Tibial nerve (tissue), 4 donors: Measurements from ENCODE around the gene RPL5. TPM values are rescaled to one million over a fixed set of nuclear protein-coding genes. Genes with fewer than 3 reads are reported as not detected.

ENCODE experiments used
- DNase-seq, 2 donors: peaks; one replicate each; pipeline ENCODE4 v3.0.0-alpha.2; 2019; ENCODE audit warnings: low spot score in 2 of 2
- H3K27ac ChIP-seq, 4 donors: fragments of 200-600 bp; sonication (generic) in 3 of 4; one replicate each; pipeline ENCODE4 v1.5.1; 2017 to 2019; ENCODE audit warnings: mild to moderate bottlenecking in 1 of 4
- H3K27me3 ChIP-seq, 2 donors: fragments of 200-600 bp; sonication (generic) in 1 of 2; one replicate each; pipeline versions ENCODE4 v1.5.1 to v1.6.0; 2017 to 2019
- H3K36me3 ChIP-seq, 3 donors: fragments of 200-600 bp; sonication (generic); one replicate each; pipeline ENCODE4 v1.5.1; 2018 to 2019
- H3K4me1 ChIP-seq, 4 donors: fragments of 200-600 bp; sonication (generic) in 3 of 4; one replicate each; pipeline ENCODE4 v1.5.1; 2017 to 2019
- H3K4me3 ChIP-seq, 4 donors: fragments of 200-600 bp; sonication (generic) in 3 of 4; one replicate each; pipeline ENCODE4 v1.5.1; 2017 to 2019; ENCODE audit warnings: mild to moderate bottlenecking in 1 of 4, moderate library complexity in 1 of 4
- H3K9me3 ChIP-seq, 4 donors: fragments of 200-600 bp; sonication (generic) in 3 of 4; one replicate each; pipeline ENCODE4 v1.5.1; 2017 to 2019
- EP300 ChIP-seq, 2 donors: sonication (generic); formaldehyde crosslinking; IDR thresholded peaks; one replicate each; pipeline ENCODE4 v1.6.1; 2017; ENCODE audit warnings: antibody characterized with exemption in 2 of 2, mild to moderate bottlenecking in 1 of 2
- POLR2A ChIP-seq, 2 donors: fragments of 450-650 bp; IDR thresholded peaks; one replicate each; pipeline ENCODE4 v1.6.1; 2017; ENCODE audit warnings: antibody characterized with exemption in 2 of 2, mild to moderate bottlenecking in 2 of 2, moderate library complexity in 2 of 2
- WGBS, 2 donors: methylation state at CpG; one replicate each; pipeline ENCODE4 v1.1.5; 2018; 5-methylcytosine and 5-hydroxymethylcytosine counted together
- total RNA-seq, 4 donors: library from RNA; depleted of rRNA; stranded (reverse); fragments of >200 nt; gene quantifications; one replicate each; pipeline ENCODE4 v1.1.0, GENCODE V29; 2016
- TF ChIP-seq, protein P1 (sequence below), 5 experiments: fragments of 200-600 bp in 3 of 5; fragments of 450-650 bp in 2 of 5; sonication (generic) in 3 of 5; IDR thresholded peaks; one replicate each; pipeline ENCODE4 v1.5.1; 2016 to 2019; ENCODE audit warnings: antibody characterized with exemption in 5 of 5, mild to moderate bottlenecking in 3 of 5, moderate library complexity in 2 of 5

The RPL5 gene
- total RNA-seq, 4 donors from 2014 or later, result 1,387 to 1,574 (median 1,436) TPM

DNA sequence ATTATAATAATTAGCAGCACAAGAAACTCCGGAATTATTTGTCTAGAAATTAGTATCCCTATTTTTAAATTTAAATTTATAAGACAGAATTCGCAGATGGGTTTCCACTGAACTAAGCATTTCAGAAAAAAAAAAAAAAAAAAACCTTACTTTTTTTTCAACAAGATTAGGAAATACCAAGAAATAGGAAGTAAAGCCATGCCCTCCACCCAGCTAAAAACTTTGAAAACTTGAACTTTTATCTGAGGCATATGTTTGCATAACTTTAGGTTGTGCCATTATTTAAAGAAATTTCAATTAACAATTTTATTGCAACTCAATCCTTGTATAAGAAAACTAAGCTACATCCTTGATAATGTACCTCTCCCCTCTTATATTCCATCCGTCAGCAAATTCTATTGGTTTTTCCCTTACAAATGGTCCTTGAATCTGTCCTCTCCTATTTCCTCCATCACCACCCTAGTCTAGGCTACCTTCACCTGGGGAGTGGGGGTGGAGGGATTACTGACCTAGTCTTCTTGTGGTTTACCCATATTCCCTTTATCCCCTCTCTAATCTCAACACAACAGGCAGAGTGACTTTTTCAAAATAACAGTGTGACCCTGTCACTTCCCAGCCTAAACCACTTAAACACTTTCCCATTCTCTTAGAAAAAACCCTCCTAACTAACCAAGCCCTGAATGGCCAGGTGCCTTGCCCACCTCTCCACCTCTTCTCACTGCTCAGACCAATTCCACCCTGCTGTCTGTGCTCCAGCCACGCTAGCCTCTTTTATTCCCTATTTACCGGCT is 45.5 kb upstream of the RPL5 start:
- Histone ChIP-seq H3K4me3 (peak overlapping the region in 1 of 4 donors; percentile 89), H3K9me3 (no peaks in the 10 kb centered on the region), H3K36me3 (no peaks in the 10 kb centered on the region), H3K4me1 (peaks cover 0 to 36% (median 13%) of the 10 kb centered on the region in 4 donors), H3K27ac (peak overlapping the region in 2 of 4 donors; percentile 91 to 99), H3K27me3 (no peaks in the 10 kb centered on the region)
- TF ChIP-seq, protein P1, sequence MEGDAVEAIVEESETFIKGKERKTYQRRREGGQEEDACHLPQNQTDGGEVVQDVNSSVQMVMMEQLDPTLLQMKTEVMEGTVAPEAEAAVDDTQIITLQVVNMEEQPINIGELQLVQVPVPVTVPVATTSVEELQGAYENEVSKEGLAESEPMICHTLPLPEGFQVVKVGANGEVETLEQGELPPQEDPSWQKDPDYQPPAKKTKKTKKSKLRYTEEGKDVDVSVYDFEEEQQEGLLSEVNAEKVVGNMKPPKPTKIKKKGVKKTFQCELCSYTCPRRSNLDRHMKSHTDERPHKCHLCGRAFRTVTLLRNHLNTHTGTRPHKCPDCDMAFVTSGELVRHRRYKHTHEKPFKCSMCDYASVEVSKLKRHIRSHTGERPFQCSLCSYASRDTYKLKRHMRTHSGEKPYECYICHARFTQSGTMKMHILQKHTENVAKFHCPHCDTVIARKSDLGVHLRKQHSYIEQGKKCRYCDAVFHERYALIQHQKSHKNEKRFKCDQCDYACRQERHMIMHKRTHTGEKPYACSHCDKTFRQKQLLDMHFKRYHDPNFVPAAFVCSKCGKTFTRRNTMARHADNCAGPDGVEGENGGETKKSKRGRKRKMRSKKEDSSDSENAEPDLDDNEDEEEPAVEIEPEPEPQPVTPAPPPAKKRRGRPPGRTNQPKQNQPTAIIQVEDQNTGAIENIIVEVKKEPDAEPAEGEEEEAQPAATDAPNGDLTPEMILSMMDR (IDR thresholded peaks at IDR 0.05), result no peak
- TF ChIP-seq POLR2A (IDR thresholded peaks at IDR 0.05) (no peak), EP300 (IDR thresholded peaks at IDR 0.05) (no peak)
- DNase-seq, result no peak
- WGBS, 2 donors, result 83% methylated on average over 5 of the region's 5 CpGs

GRCh38 chr1:92790081-92790480 is 41.8 kb upstream of the RPL5 start:
- Histone ChIP-seq H3K4me1 (peaks cover 0 to 9% (median 3%) of the 10 kb centered on the region in 4 donors), H3K27ac (no peak overlapping the region)
- TF ChIP-seq EP300 (IDR thresholded peaks at IDR 0.05), result no peak
- TF ChIP-seq POLR2A (IDR thresholded peaks at IDR 0.05), result no peak
- TF ChIP-seq, protein P1 (IDR thresholded peaks at IDR 0.05), result no peak

GRCh38 chr1:92790867-92791266 is 41.0 kb upstream of the RPL5 start:
- Histone ChIP-seq H3K27ac (no peak overlapping the region), H3K9me3 (no peaks in the 10 kb centered on the region), H3K4me3 (no peak overlapping the region), H3K4me1 (peaks cover 0 to 8% (median under 1%) of the 10 kb centered on the region in 4 donors), H3K36me3 (no peaks in the 10 kb centered on the region), H3K27me3 (no peaks in the 10 kb centered on the region)
- DNase-seq, result no peak
- TF ChIP-seq EP300 (IDR thresholded peaks at IDR 0.05), result no peak
- TF ChIP-seq, protein P1 (IDR thresholded peaks at IDR 0.05), result no peak
- TF ChIP-seq POLR2A (IDR thresholded peaks at IDR 0.05), result no peak
- WGBS, 2 donors, result 90 to 93% methylated on average over 2 of the region's 2 CpGs

More at GRCh38 chr1:92790081-92790480, 41.8 kb upstream of the RPL5 start:
- H3K9me3 ChIP-seq, result no peaks in the 10 kb centered on the region
- no peaks in the 10 kb centered on the region for H3K36me3 ChIP-seq
- no peaks in the 10 kb centered on the region for H3K27me3 ChIP-seq
- DNase-seq, result no peak
- H3K4me3 ChIP-seq, result no peak overlapping the region

DNA sequence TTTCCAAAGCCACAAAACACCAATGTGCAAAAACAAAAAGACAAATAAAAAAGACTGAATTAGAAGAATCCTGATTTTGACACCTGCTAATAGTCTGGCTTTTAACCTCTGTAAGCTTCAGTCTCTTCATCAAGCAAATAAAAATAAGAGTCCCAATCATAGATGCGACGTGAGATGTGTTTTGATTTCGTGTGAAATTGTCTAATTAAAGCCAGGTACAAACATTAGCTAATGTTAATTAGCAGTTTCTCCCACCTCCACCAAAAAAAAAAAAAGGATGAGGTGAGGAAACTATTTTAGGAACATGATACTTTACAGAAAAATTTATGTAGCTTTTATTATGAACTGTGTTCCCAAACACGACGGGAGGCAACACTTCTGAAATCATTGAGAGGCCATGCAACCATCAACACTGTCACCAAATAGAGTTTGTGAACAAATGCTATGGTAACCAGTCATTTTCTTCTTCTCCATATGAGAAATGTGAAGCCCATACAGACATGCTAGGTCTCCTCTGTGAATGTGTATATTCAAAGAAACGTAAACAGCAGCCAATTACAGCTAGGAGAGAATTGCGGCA is 40.3 kb upstream of the RPL5 start:
- no peaks in the 10 kb centered on the region for H3K36me3 ChIP-seq
- no peaks in the 10 kb centered on the region for H3K9me3 ChIP-seq
- H3K27me3 ChIP-seq, result no peaks in the 10 kb centered on the region
- H3K4me1 ChIP-seq, result peaks cover 0 to 3% (median 0%) of the 10 kb centered on the region in 4 donors
- H3K27ac ChIP-seq, result no peak overlapping the region
- no peak for DNase-seq
- TF ChIP-seq EP300 (IDR thresholded peaks at IDR 0.05), result no peak
- TF ChIP-seq, protein P1 (IDR thresholded peaks at IDR 0.05), result no peak
- no peak for TF ChIP-seq POLR2A (IDR thresholded peaks at IDR 0.05)
- 60 to 62% methylated on average over 7 of the region's 7 CpGs for WGBS, 2 donors
- H3K4me3 ChIP-seq, result no peak overlapping the region

- TF ChIP-seq, protein P1 (IDR thresholded peaks at IDR 0.05), result no peak
- TF ChIP-seq EP300 (IDR thresholded peaks at IDR 0.05), result no peak
- no peak for TF ChIP-seq POLR2A (IDR thresholded peaks at IDR 0.05)
- WGBS, 2 donors, result 59 to 66% methylated on average over 3 of the region's 3 CpGs
- Histone ChIP-seq H3K4me1 (peaks cover 0 to 3% (median 0%) of the 10 kb centered on the region in 4 donors), H3K27ac (no peak overlapping the region), H3K27me3 (no peaks in the 10 kb centered on the region), H3K9me3 (no peaks in the 10 kb centered on the region), H3K4me3 (no peak overlapping the region), H3K36me3 (no peaks in the 10 kb centered on the region)
- no peak for DNase-seq
Observed at GRCh38 chr1:92792340-92792782, 39.5 kb upstream of the RPL5 start.
